T-cell (primary cell): Measurements from ENCODE around the gene EN2. TPM values are rescaled to one million over a fixed set of nuclear protein-coding genes. Genes with fewer than 3 reads are reported as not detected.

ENCODE experiments used
- ATAC-seq, 4 experiments: fragments of 200-7000 bp in 3 of 4; fragments of 150-1000 bp in 1 of 4; cut with Tn5 transposase; replicated peaks in 1 of 4; 1 replicate in 3 of 4; 2 replicates in 1 of 4; pipeline ENCODE4 v1.10.0; 2021; ENCODE audit warnings: moderate library complexity in 3 of 4, mild to moderate bottlenecking in 2 of 4, moderate number of reproducible peaks in 1 of 4
- CTCF ChIA-PET, 2 donors: fragments of 300-600 bp; sonication (Branson Sonifier 250); formaldehyde crosslinking; loops; one replicate each; lab custom pipeline; 2022; ENCODE audit warnings: antibody characterized with exemption in 2 of 2; lab: Charles Lee
- POLR2A ChIA-PET, 2 donors: fragments of 300-600 bp; sonication (Branson Sonifier 250); formaldehyde crosslinking; loops; one replicate each; lab custom pipeline; 2022; ENCODE audit warnings: antibody characterized with exemption in 2 of 2; lab: Charles Lee
- DNase-seq, 35 experiments: peaks; one replicate each; pipeline versions ENCODE4 v3.0.0 to v3.0.0-alpha.2; 2013 to 2023
- H3K27ac ChIP-seq: one replicate; pipeline ENCODE4 v1.5.1; 2013; ENCODE audit warnings: low read length
- H3K27me3 ChIP-seq, 2 experiments: replicated peaks in 1 of 2; 1 replicate in 1 of 2; 2 replicates in 1 of 2; pipeline versions ENCODE4 v1.6.1 to v1.7.0; 2013; ENCODE audit warnings: low read length in 1 of 2, mixed read lengths in 1 of 2; ENCODE audit not compliant: control insufficient read depth in 2 of 2, insufficient read depth in 2 of 2; ENCODE audit errors: extremely low read depth in 1 of 2
- H3K36me3 ChIP-seq, 2 donors: 1 replicate in 1 of 2; 2 replicates in 1 of 2; pipeline versions ENCODE4 v1.6.1 to v1.7.0; 2013; ENCODE audit warnings: low read length in 1 of 2; ENCODE audit not compliant: control insufficient read depth in 2 of 2, insufficient read depth in 1 of 2; ENCODE audit errors: extremely low read depth in 1 of 2
- H3K4me1 ChIP-seq, 2 experiments: 1 replicate in 1 of 2; 2 replicates in 1 of 2; pipeline versions ENCODE4 v1.6.1 to v1.7.0; 2013; ENCODE audit warnings: low read length in 2 of 2, mixed read lengths in 1 of 2; ENCODE audit not compliant: insufficient read depth in 2 of 2, control insufficient read depth in 1 of 2; ENCODE audit errors: extremely low read depth in 1 of 2
- H3K4me3 ChIP-seq, 2 donors: 1 replicate in 1 of 2; 2 replicates in 1 of 2; pipeline versions ENCODE4 v1.5.1 to v1.7.0; 2013; ENCODE audit warnings: mild to moderate bottlenecking in 2 of 2, low read length in 1 of 2, moderate library complexity in 1 of 2; ENCODE audit not compliant: control insufficient read depth in 1 of 2; ENCODE audit errors: extremely low read depth in 1 of 2
- H3K9me3 ChIP-seq: 2 replicates; pipeline ENCODE4 v1.7.0; 2013
- H3K27ac Mint-ChIP-seq, 2 donors: one replicate each; pipeline ENCODE4 v1.8.0; 2020 to 2021; ENCODE audit warnings: mild to moderate bottlenecking in 2 of 2, mixed read lengths in 2 of 2
- H3K27me3 Mint-ChIP-seq, 2 donors: one replicate each; pipeline ENCODE4 v1.8.0; 2021 to 2022; ENCODE audit warnings: mixed read lengths in 2 of 2
- H3K36me3 Mint-ChIP-seq: one replicate; pipeline ENCODE4 v1.8.0; 2021; ENCODE audit warnings: mixed read lengths
- H3K4me1 Mint-ChIP-seq, 3 donors: one replicate each; pipeline ENCODE4 v1.8.0; 2020 to 2022; ENCODE audit warnings: mixed read lengths in 3 of 3, mild to moderate bottlenecking in 1 of 3
- H3K4me3 Mint-ChIP-seq, 3 donors: one replicate each; pipeline ENCODE4 v1.8.0; 2020 to 2022; ENCODE audit warnings: mild to moderate bottlenecking in 3 of 3, mixed read lengths in 3 of 3, moderate library complexity in 3 of 3
- H3K9me3 Mint-ChIP-seq, 3 donors: one replicate each; pipeline ENCODE4 v1.8.0; 2020 to 2022; ENCODE audit warnings: mixed read lengths in 3 of 3
- WGBS: methylation state at CpG from one replicate; pipeline ENCODE4 v1.1.5; 2013; ENCODE audit warnings: missing lambda C conversion rate; ENCODE audit not compliant: insufficient coverage; 5-methylcytosine and 5-hydroxymethylcytosine counted together
- total RNA-seq, 35 experiments: library from RNA in 6 of 35; stranded (reverse) in 6 of 35; fragments of 120-200 nt in 1 of 35; gene quantifications; one replicate each; pipeline versions ENCODE4 v1.2.1 to v1.2.4 and lab custom pipeline; 2013 to 2026

The EN2 gene
- total RNA-seq, 5 donors from 2014 or later (not counting 1 experiment from before 2014, with no cell fraction given) = not detected

- WGBS = 6% methylated on average over 58 of the region's 69 CpGs
- H3K36me3 Mint-ChIP-seq = no peaks in the 10 kb centered on the region
- H3K4me3 Mint-ChIP-seq = no peak overlapping the region
- H3K27ac Mint-ChIP-seq = no peak overlapping the region
- Histone ChIP-seq H3K36me3 (no peaks in the 10 kb centered on the region), H3K27me3 (peaks cover 20 to 65% of the 10 kb centered on the region in 2 experiments), H3K27ac (no peak overlapping the region), H3K4me3 (no peak overlapping the region), H3K4me1 (peaks cover 0 to 5% of the 10 kb centered on the region in 2 experiments), H3K9me3 (no peaks in the 10 kb centered on the region)
- ATAC-seq (no peak), DNase-seq (no peak)
- no peaks in the 10 kb centered on the region for H3K9me3 Mint-ChIP-seq
- POLR2A ChIA-PET = no interaction called here
- H3K4me1 Mint-ChIP-seq = peaks cover 10 to 17% (median 13%) of the 10 kb centered on the region in 3 donors
- peaks cover 37 to 73% of the 10 kb centered on the region in 2 donors for H3K27me3 Mint-ChIP-seq
- CTCF ChIA-PET = no interaction called here
Observed at GRCh38 chr7:155449008-155449868, 8.7 kb upstream of the EN2 start.

GRCh38 chr7:155449869-155450557 lies 7.9 kb upstream of the EN2 start:
- no peak overlapping the region for H3K4me3 Mint-ChIP-seq
- POLR2A ChIA-PET = no interaction called here
- no peaks in the 10 kb centered on the region for H3K9me3 Mint-ChIP-seq

GRCh38 chr7:155450558-155450969 lies 7.4 kb upstream of the EN2 start:
- no peaks in the 10 kb centered on the region for H3K36me3 ChIP-seq
- no peaks in the 10 kb centered on the region for H3K9me3 ChIP-seq
- H3K4me1 Mint-ChIP-seq = peaks cover 16 to 24% (median 22%) of the 10 kb centered on the region in 3 donors
- peaks cover 43 to 79% of the 10 kb centered on the region in 2 donors for H3K27me3 Mint-ChIP-seq
- POLR2A ChIA-PET = no interaction called here
- DNase-seq (no peak), ATAC-seq (no peak)
- no peak overlapping the region for H3K4me3 ChIP-seq
- no peaks in the 10 kb centered on the region for H3K36me3 Mint-ChIP-seq
- H3K4me1 ChIP-seq = peaks cover 0 to 13% of the 10 kb centered on the region in 2 experiments
- WGBS = 3% methylated on average over 16 of the region's 24 CpGs
- CTCF ChIA-PET = no interaction called here
- H3K27ac Mint-ChIP-seq = no peak overlapping the region
- no peaks in the 10 kb centered on the region for H3K9me3 Mint-ChIP-seq
- H3K27me3 ChIP-seq = peaks cover 17 to 76% of the 10 kb centered on the region in 2 experiments
- H3K27ac ChIP-seq = no peak overlapping the region
- H3K4me3 Mint-ChIP-seq = peak overlapping the region in 1 of 3 donors; percentile 33

More at GRCh38 chr7:155449869-155450557, 7.9 kb upstream of the EN2 start:
- Histone ChIP-seq H3K9me3 (no peaks in the 10 kb centered on the region), H3K4me3 (no peak overlapping the region), H3K36me3 (no peaks in the 10 kb centered on the region), H3K4me1 (peaks cover 0 to 11% of the 10 kb centered on the region in 2 experiments), H3K27me3 (peaks cover 17 to 73% of the 10 kb centered on the region in 2 experiments), H3K27ac (no peak overlapping the region)
- peaks cover 41 to 76% of the 10 kb centered on the region in 2 donors for H3K27me3 Mint-ChIP-seq
- H3K27ac Mint-ChIP-seq = no peak overlapping the region
- CTCF ChIA-PET = no interaction called here
- H3K36me3 Mint-ChIP-seq = no peaks in the 10 kb centered on the region
- peaks cover 14 to 22% (median 19%) of the 10 kb centered on the region in 3 donors for H3K4me1 Mint-ChIP-seq
- WGBS = 8% methylated on average over 39 of the region's 52 CpGs
- DNase-seq (no peak), ATAC-seq (no peak)

- Mint-ChIP-seq H3K27ac (no peak overlapping the region), H3K36me3 (no peaks in the 10 kb centered on the region), H3K27me3 (peaks cover 44 to 81% of the 10 kb centered on the region in 2 donors), H3K4me1 (peaks cover 19 to 25% (median 22%) of the 10 kb centered on the region in 3 donors), H3K4me3 (peak overlapping the region in 1 of 3 donors; percentile 33), H3K9me3 (no peaks in the 10 kb centered on the region)
- Histone ChIP-seq H3K27ac (no peak overlapping the region), H3K4me1 (peaks cover 0 to 13% of the 10 kb centered on the region in 2 experiments), H3K9me3 (no peaks in the 10 kb centered on the region), H3K4me3 (no peak overlapping the region), H3K27me3 (peaks cover 17 to 80% of the 10 kb centered on the region in 2 experiments), H3K36me3 (no peaks in the 10 kb centered on the region)
- CTCF ChIA-PET = no interaction called here
- DNase-seq = no peak
- WGBS = 8% methylated on average over 28 of the region's 46 CpGs
- POLR2A ChIA-PET = no interaction called here
- no peak for ATAC-seq
Observed at GRCh38 chr7:155450970-155451801, 6.7 kb upstream of the EN2 start.

- H3K4me3 Mint-ChIP-seq = no peak overlapping the region
- 6% methylated on average over 2 of the region's 9 CpGs for WGBS
- H3K9me3 Mint-ChIP-seq = no peaks in the 10 kb centered on the region
- Histone ChIP-seq H3K4me3 (no peak overlapping the region), H3K4me1 (peaks cover 0 to 16% of the 10 kb centered on the region in 2 experiments), H3K9me3 (no peaks in the 10 kb centered on the region), H3K27me3 (peaks cover 17 to 87% of the 10 kb centered on the region in 2 experiments), H3K27ac (no peak overlapping the region), H3K36me3 (no peaks in the 10 kb centered on the region)
- H3K4me1 Mint-ChIP-seq = peaks cover 23 to 32% (median 28%) of the 10 kb centered on the region in 3 donors
- no peak for ATAC-seq
- POLR2A ChIA-PET = no interaction called here
- no peak for DNase-seq
- peaks cover 49 to 83% of the 10 kb centered on the region in 2 donors for H3K27me3 Mint-ChIP-seq
- CTCF ChIA-PET = no interaction called here
- no peaks in the 10 kb centered on the region for H3K36me3 Mint-ChIP-seq
- no peak overlapping the region for H3K27ac Mint-ChIP-seq
Observed at GRCh38 chr7:155451840-155452239, 6.1 kb upstream of the EN2 start.
